GM12878 (cell line): ENCODE results near the gene SGMS1. TPM values are rescaled to one million over a fixed set of nuclear protein-coding genes. Genes with fewer than 3 reads are reported as not detected.

Experiments
- ATAC-seq: fragments of 200-7000 bp; cut with Tn5 transposase; 3 replicates; pipeline ENCODE4 v1.9.1; 2020; ENCODE audit warnings: mild to moderate bottlenecking, moderate library complexity
- BruUV-seq: library from RNA; stranded (reverse); fragments of 400-500 nt; replicated peaks from 2 replicates; lab custom pipeline; 2021; lab: Mats Ljungman, UMichigan
- CTCF ChIA-PET: fragments of 300-600 bp; sonication (Branson Sonifier 250); formaldehyde crosslinking; extraction: SDS; loops from one replicate; lab custom pipeline; 2021; ENCODE audit warnings: inconsistent platforms; lab: Yijun Ruan, JAX
- POLR2A ChIA-PET: fragments of 350-600 bp; formaldehyde crosslinking; extraction: SDS; loops from one replicate; lab custom pipeline; 2021; ENCODE audit warnings: inconsistent platforms; lab: Charles Lee
- RAD21 ChIA-PET: fragments of 300-600 bp; sonication (Branson Sonifier 250); formaldehyde crosslinking; loops from one replicate; lab custom pipeline; 2023; ENCODE audit warnings: antibody characterized with exemption; ENCODE audit not compliant: unreplicated experiment; lab: Charles Lee
- SMC1A ChIA-PET: fragments of 300-600 bp; sonication (Branson Sonifier 250); formaldehyde crosslinking; loops from one replicate; lab custom pipeline; 2023; ENCODE audit not compliant: unreplicated experiment, uncharacterized antibody; lab: Charles Lee
- DNase-seq: peaks from one replicate; pipeline ENCODE4 v3.0.0-alpha.2; 2011; ENCODE audit warnings: low read depth, low spot score
- FAIRE-seq: peaks from 3 replicates; lab custom pipeline; 2011; peaks lifted over from hg19 to GRCh38; lab: Jason Lieb, UNC
- H2AFZ ChIP-seq: 2 replicates; pipeline ENCODE4 v1.6.0; 2011; ENCODE audit warnings: low read depth, low read length, control low read depth; ENCODE audit not compliant: control insufficient read depth
- H3K27ac ChIP-seq: 2 replicates; pipeline ENCODE4 v1.5.1; 2011; ENCODE audit warnings: control low read depth; ENCODE audit not compliant: control insufficient read depth, insufficient read depth
- H3K27me3 ChIP-seq, 2 experiments: replicated peaks in 1 of 2; 2 replicates each; pipeline versions ENCODE4 v1.6.0 to v1.6.1; 2011; ENCODE audit warnings: low read length in 1 of 2; ENCODE audit not compliant: control insufficient read depth in 2 of 2, insufficient read depth in 2 of 2
- H3K36me3 ChIP-seq, 2 experiments: 2 replicates each; pipeline ENCODE4 v1.5.1; 2011; ENCODE audit warnings: low read length in 1 of 2; ENCODE audit not compliant: control insufficient read depth in 2 of 2, insufficient read depth in 2 of 2
- H3K4me1 ChIP-seq: 2 replicates; pipeline ENCODE4 v1.6.1; 2011; ENCODE audit warnings: mild to moderate bottlenecking, low read length, moderate library complexity, mixed read lengths; ENCODE audit not compliant: control insufficient read depth, insufficient read depth
- H3K4me2 ChIP-seq: 2 replicates; pipeline ENCODE4 v1.6.0; 2011; ENCODE audit warnings: control low read depth; ENCODE audit not compliant: control insufficient read depth, insufficient read depth
- H3K4me3 ChIP-seq: fragments of 200-600 bp; sonication (generic); 2 replicates; pipeline ENCODE4 v1.5.1; 2016
- H3K79me2 ChIP-seq: 2 replicates; pipeline ENCODE4 v1.6.0; 2011; ENCODE audit warnings: low read length; ENCODE audit not compliant: control insufficient read depth, insufficient read depth
- H3K9ac ChIP-seq: 2 replicates; pipeline ENCODE4 v1.8.0; 2011; ENCODE audit warnings: low read length, control low read depth, mixed read lengths; ENCODE audit not compliant: control insufficient read depth, insufficient read depth
- H3K9me3 ChIP-seq: replicated peaks from 3 replicates; pipeline ENCODE4 v1.5.1; 2011; ENCODE audit warnings: mild to moderate bottlenecking, low read length; ENCODE audit not compliant: control insufficient read depth, insufficient read depth
- H4K20me1 ChIP-seq: 2 replicates; pipeline ENCODE4 v1.6.0; 2011; ENCODE audit not compliant: control insufficient read depth, insufficient read depth
- BHLHE40 ChIP-seq, 2 experiments: fragments of 450-650 bp in 1 of 2; IDR thresholded peaks; 2 replicates each; pipeline ENCODE4 v1.6.1; 2011 to 2017; ENCODE audit warnings: low read depth in 2 of 2, borderline replicate concordance in 1 of 2, improper control_type of control experiment in 1 of 2, low read length in 1 of 2, mild to moderate bottlenecking in 1 of 2
- CBX5 ChIP-seq: sonication (generic); IDR thresholded peaks from 2 replicates; pipeline ENCODE4 v1.6.1; 2016; ENCODE audit warnings: low read depth, moderate library complexity, mild to moderate bottlenecking, inconsistent platforms
- EP300 ChIP-seq, 2 experiments: fragments of 150-350 bp in 1 of 2; IDR thresholded peaks; 2 replicates each; pipeline ENCODE4 v1.6.1; 2011 to 2012; ENCODE audit warnings: low read depth in 2 of 2, low read length in 2 of 2, borderline replicate concordance in 1 of 2, improper control_type of control experiment in 1 of 2, inconsistent platforms in 1 of 2; ENCODE audit not compliant: control insufficient read depth in 1 of 2
- IKZF1 ChIP-seq: fragments of 450-650 bp; conservative IDR thresholded peaks from 2 replicates; pipeline ENCODE4 v1.6.1; 2017; ENCODE audit warnings: antibody characterized with exemption, mild to moderate bottlenecking
- JUNB ChIP-seq: IDR thresholded peaks from 2 replicates; pipeline ENCODE4 v1.6.1; 2016; ENCODE audit warnings: antibody characterized with exemption, mild to moderate bottlenecking
- MEF2B ChIP-seq: fragments of 450-650 bp; IDR thresholded peaks from 2 replicates; pipeline ENCODE4 v1.6.1; 2018; ENCODE audit warnings: mild to moderate bottlenecking, moderate library complexity; ENCODE audit not compliant: partially characterized antibody, poor library complexity, severe bottlenecking
- RELA ChIP-seq: fragments of 450-650 bp; IDR thresholded peaks from 2 replicates; pipeline ENCODE4 v1.8.0; 2014; ENCODE audit warnings: borderline replicate concordance; ENCODE audit not compliant: partially characterized antibody
- TAF1 ChIP-seq: IDR thresholded peaks from 2 replicates; pipeline ENCODE4 v1.6.1; 2011; ENCODE audit warnings: mild to moderate bottlenecking, low read depth, low read length, borderline replicate concordance
- TCF7 ChIP-seq: IDR thresholded peaks from 2 replicates; pipeline ENCODE4 v1.6.1; 2014; ENCODE audit warnings: antibody characterized with exemption, borderline replicate concordance
- WGBS: methylation state at CpG from one replicate; pipeline ENCODE4 v1.1.6; 2016; ENCODE audit warnings: low lambda C conversion rate; ENCODE audit not compliant: insufficient replicate concordance, insufficient coverage; ENCODE audit errors: missing lambda C conversion rate; 5-methylcytosine and 5-hydroxymethylcytosine counted together
- in situ Hi-C: fragments of 300-500 bp; cut with MboI; formaldehyde crosslinking; loops from 9 replicates; pipeline ENCODE4 v1.14.3; 2018; ENCODE audit warnings: mixed read lengths
- intact Hi-C: fragments of 100-400 bp; cut with micrococcal nuclease; formaldehyde crosslinking; loops from one replicate; pipeline ENCODE4 v1.14.2; 2022; ENCODE audit not compliant: unreplicated experiment
- polyA plus RNA-seq, 11 experiments: library from polyadenylated mRNA; depleted of rRNA in 4 of 11; unstranded in 6 of 11; stranded (reverse) in 5 of 11; fragments of >200 nt; fragmentation: Nextera tagmentation in 4 of 11; fragmentation: Illumina TruSeq in 1 of 11; extraction: Ambion mirVana in 4 of 11; extraction: Trizol in 1 of 11; gene quantifications; 1 replicate in 1 of 11; 2 replicates in 10 of 11; pipeline versions ENCODE4 v1.2.1 to v1.2.3, GENCODE V29; 2011 to 2016; ENCODE audit warnings: inconsistent platforms in 2 of 11, missing spikeins in 2 of 11, low read depth in 1 of 11
- total RNA-seq, 4 experiments: library from RNA; depleted of rRNA in 3 of 4; stranded (reverse); fragments of >200 nt in 3 of 4; fragmentation: Illumina TruSeq in 1 of 4; extraction: Trizol in 1 of 4; gene quantifications; 2 replicates each; pipeline versions ENCODE4 v1.2.1 to v1.2.3, GENCODE V29; 2013 to 2021
- TF ChIP-seq, protein P1 (sequence below): fragments of 450-650 bp; formaldehyde crosslinking; IDR thresholded peaks from 2 replicates; pipeline ENCODE4 v1.4.0; 2020; ENCODE audit warnings: mild to moderate bottlenecking, moderate library complexity
- TF ChIP-seq, protein P2 (sequence below): fragments of 450-650 bp; IDR thresholded peaks from 2 replicates; pipeline ENCODE4 v1.6.1; 2017; ENCODE audit warnings: antibody characterized with exemption, mild to moderate bottlenecking, moderate library complexity
- TF ChIP-seq, protein P3 (sequence below): fragments of 450-650 bp; IDR thresholded peaks from 2 replicates; pipeline ENCODE4 v1.6.1; 2016; ENCODE audit warnings: mild to moderate bottlenecking

The SGMS1 gene
- total and polyA plus RNA-seq, 10 of the 15 experiments (the other 5 are each of a cell fraction or from before 2014, with no cell fraction given): 1.4 to 14.5 (median 4.9) TPM

DNA sequence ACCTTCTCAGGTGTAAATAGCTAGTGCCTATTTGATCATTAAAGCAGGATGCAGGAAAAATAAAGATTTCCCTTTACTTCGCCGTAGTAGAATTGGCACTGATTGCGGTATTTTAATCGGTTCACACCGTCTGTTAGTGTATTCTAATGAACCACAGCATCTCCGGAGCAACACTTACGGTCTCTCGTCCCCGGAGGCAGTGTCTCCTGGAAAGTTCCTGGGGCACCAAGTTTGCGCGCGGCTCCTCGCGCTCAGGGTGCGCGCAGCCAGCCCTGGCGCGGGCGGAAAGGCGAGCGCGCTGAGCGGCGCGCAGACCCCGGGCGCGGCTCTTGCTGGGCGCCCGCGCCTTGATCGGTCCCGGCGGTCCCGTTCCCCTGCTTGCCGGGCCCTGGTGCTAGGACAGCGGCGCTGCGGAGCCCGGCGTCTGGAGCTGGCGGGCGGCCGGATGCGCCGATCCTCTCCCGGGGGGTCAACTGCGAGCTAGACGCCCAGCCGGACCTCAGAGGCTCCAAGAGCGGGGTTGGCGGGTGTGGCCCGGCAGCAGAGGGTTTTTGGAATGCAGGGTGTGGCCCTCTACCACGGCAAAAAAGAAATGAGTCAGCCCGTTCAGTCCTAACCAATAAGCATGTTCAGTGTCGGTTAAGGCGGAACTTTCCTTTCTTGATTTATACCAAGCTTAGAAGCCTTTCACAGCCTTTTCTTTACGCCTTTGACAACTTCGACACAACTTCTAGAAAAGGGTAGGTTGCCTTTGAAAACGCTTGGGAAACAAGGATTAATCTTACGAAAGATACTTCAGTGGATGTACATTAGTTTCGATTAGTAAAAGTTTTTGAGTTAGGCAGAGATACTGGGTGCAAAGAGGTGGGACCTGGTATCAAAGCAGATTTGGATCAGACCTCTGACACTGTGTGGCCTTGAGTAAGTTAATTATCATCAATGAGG lies 205.6 kb downstream of the SGMS1 start:
- intact Hi-C loops: loop anchor here (2.0 to 5.0 kb wide), 3 partner anchors 56 to 207 kb away; no protein-coding TSS in a partner anchor
- DNase-seq (peak; percentile 63), FAIRE-seq (peak; percentile 92), ATAC-seq (peak; percentile 84)
- Histone ChIP-seq H3K36me3 (no peaks in the 10 kb centered on the region), H4K20me1 (no peaks in the 10 kb centered on the region), H3K9ac (peak overlapping the region; percentile 82), H3K4me3 (peak overlapping the region; percentile 64), H3K79me2 (peaks cover 61% of the 10 kb centered on the region), H3K27me3 (no peaks in the 10 kb centered on the region), H3K4me1 (peaks cover 28% of the 10 kb centered on the region), H2AFZ (peak overlapping the region; percentile 71), H3K9me3 (no peaks in the 10 kb centered on the region), H3K4me2 (peak overlapping the region; percentile 96), H3K27ac (peak overlapping the region; percentile 79)
- no TSS peak for BruUV-seq
- SMC1A ChIA-PET: interaction anchor here (0.8 to 7.2 kb wide), 24 partner anchors 8 to 230 kb away, joined by 3 to 78 read pairs (median 8); no protein-coding TSS in a partner anchor
- in situ Hi-C loops: no loop called here
- CTCF ChIA-PET: interaction anchor here (0.5 to 5.4 kb wide), 11 partner anchors 12 to 851 kb away, joined by 3 to 31 read pairs (median 5); no protein-coding TSS in a partner anchor
- 2% methylated on average over 62 of the region's 62 CpGs for WGBS
- POLR2A ChIA-PET: interaction anchor here (0.5 to 1.6 kb wide), 6 partner anchors 20 to 619 kb away, joined by 3 to 8 read pairs (median 4); no protein-coding TSS in a partner anchor
- RAD21 ChIA-PET: interaction anchor here (0.7 to 3.5 kb wide), 18 partner anchors 12 to 206 kb away, joined by 3 to 32 read pairs (median 6); no protein-coding TSS in a partner anchor
- peak; percentile 38 for TF ChIP-seq MEF2B
- peak; percentile 6; the same call in 1 of the 2 replicates for TF ChIP-seq CBX5
- TF ChIP-seq, protein P1, sequence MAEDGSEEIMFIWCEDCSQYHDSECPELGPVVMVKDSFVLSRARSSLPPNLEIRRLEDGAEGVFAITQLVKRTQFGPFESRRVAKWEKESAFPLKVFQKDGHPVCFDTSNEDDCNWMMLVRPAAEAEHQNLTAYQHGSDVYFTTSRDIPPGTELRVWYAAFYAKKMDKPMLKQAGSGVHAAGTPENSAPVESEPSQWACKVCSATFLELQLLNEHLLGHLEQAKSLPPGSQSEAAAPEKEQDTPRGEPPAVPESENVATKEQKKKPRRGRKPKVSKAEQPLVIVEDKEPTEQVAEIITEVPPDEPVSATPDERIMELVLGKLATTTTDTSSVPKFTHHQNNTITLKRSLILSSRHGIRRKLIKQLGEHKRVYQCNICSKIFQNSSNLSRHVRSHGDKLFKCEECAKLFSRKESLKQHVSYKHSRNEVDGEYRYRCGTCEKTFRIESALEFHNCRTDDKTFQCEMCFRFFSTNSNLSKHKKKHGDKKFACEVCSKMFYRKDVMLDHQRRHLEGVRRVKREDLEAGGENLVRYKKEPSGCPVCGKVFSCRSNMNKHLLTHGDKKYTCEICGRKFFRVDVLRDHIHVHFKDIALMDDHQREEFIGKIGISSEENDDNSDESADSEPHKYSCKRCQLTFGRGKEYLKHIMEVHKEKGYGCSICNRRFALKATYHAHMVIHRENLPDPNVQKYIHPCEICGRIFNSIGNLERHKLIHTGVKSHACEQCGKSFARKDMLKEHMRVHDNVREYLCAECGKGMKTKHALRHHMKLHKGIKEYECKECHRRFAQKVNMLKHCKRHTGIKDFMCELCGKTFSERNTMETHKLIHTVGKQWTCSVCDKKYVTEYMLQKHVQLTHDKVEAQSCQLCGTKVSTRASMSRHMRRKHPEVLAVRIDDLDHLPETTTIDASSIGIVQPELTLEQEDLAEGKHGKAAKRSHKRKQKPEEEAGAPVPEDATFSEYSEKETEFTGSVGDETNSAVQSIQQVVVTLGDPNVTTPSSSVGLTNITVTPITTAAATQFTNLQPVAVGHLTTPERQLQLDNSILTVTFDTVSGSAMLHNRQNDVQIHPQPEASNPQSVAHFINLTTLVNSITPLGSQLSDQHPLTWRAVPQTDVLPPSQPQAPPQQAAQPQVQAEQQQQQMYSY (CRISPR knock-in tag): no peak
- TF ChIP-seq EP300 (IDR thresholded peaks at IDR 0.05; ENCODE audit: borderline replicate concordance in 1 of 2, control insufficient read depth in 1 of 2, low read depth in 2 of 2, low read length in 2 of 2): peak in 1 of 2 experiments; percentile 34; a peak in 1 of 4 replicates
- TF ChIP-seq TAF1: peak; percentile 35
- TF ChIP-seq, protein P2, sequence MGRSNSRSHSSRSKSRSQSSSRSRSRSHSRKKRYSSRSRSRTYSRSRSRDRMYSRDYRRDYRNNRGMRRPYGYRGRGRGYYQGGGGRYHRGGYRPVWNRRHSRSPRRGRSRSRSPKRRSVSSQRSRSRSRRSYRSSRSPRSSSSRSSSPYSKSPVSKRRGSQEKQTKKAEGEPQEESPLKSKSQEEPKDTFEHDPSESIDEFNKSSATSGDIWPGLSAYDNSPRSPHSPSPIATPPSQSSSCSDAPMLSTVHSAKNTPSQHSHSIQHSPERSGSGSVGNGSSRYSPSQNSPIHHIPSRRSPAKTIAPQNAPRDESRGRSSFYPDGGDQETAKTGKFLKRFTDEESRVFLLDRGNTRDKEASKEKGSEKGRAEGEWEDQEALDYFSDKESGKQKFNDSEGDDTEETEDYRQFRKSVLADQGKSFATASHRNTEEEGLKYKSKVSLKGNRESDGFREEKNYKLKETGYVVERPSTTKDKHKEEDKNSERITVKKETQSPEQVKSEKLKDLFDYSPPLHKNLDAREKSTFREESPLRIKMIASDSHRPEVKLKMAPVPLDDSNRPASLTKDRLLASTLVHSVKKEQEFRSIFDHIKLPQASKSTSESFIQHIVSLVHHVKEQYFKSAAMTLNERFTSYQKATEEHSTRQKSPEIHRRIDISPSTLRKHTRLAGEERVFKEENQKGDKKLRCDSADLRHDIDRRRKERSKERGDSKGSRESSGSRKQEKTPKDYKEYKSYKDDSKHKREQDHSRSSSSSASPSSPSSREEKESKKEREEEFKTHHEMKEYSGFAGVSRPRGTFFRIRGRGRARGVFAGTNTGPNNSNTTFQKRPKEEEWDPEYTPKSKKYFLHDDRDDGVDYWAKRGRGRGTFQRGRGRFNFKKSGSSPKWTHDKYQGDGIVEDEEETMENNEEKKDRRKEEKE: no peak
- no peak for TF ChIP-seq JUNB
- TF ChIP-seq TCF7: no peak
- TF ChIP-seq RELA: peak; percentile 38
- TF ChIP-seq IKZF1: peak; percentile 82
- TF ChIP-seq, protein P3, sequence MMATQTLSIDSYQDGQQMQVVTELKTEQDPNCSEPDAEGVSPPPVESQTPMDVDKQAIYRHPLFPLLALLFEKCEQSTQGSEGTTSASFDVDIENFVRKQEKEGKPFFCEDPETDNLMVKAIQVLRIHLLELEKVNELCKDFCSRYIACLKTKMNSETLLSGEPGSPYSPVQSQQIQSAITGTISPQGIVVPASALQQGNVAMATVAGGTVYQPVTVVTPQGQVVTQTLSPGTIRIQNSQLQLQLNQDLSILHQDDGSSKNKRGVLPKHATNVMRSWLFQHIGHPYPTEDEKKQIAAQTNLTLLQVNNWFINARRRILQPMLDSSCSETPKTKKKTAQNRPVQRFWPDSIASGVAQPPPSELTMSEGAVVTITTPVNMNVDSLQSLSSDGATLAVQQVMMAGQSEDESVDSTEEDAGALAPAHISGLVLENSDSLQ: peak; percentile 63
- TF ChIP-seq BHLHE40 (IDR thresholded peaks at IDR 0.05; ENCODE audit: borderline replicate concordance in 1 of 2, low read depth in 2 of 2, low read length in 1 of 2): peak in 1 of 2 experiments; percentile 36; a peak in 1 of 4 replicates
